ENCODE data around the gene EPN2.
"Not testable (repeated sequence)": the region's sequence is repeated elsewhere in the genome, so short reads cannot be mapped to it uniquely, and the experiment has no call there.

The EPN2 gene

GRCh38 chr17:19237139-19237388 is at the start of gene EPN2:
TSS of gene EPN2 (plus strand) at chr17:19237366. CDS start at chr17:19283120, 45,754 bp downstream.
- peak; percentile 75 for DNase-seq

- not testable (repeated sequence) for DNase-seq
Observed at GRCh38 chr17:19187883-19188869, 49.0 kb upstream of the EPN2 start.

GRCh38 chr17:19188870-19189708 is 48.1 kb upstream of the EPN2 start:
- not testable (repeated sequence) for DNase-seq

GRCh38 chr17:19189781-19190405 is 47.3 kb upstream of the EPN2 start:
- not testable (repeated sequence) for DNase-seq

- DNase-seq: not testable (repeated sequence)
Observed at GRCh38 chr17:19196382-19197204, 40.6 kb upstream of the EPN2 start.

- not testable (repeated sequence) for DNase-seq
Observed at GRCh38 chr17:19202448-19202847, 34.7 kb upstream of the EPN2 start.

DNA sequence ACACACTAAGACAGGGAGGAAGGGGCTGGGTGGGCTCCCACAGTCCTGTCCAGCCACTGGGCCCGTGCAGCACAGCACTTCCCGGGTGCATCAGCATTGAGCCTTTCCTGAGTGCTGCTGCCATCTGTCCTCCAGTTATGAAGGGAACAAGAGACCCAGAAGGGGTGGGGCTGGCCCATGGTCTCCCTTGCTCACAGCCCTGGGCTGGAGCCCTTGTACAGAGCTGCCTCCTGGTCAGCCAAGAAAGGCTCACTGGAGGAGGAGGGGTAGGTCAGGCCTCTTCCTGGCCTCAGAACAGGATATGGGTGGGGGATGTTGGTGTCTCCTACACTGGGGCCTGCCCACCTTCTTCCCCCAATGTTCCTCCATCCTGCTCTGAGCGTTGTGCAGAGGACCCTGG is 33.7 kb upstream of the EPN2 start:
- DNase-seq: not testable (repeated sequence)

- DNase-seq: not testable (repeated sequence)
Observed at GRCh38 chr17:19215074-19215860, 21.9 kb upstream of the EPN2 start.

DNA sequence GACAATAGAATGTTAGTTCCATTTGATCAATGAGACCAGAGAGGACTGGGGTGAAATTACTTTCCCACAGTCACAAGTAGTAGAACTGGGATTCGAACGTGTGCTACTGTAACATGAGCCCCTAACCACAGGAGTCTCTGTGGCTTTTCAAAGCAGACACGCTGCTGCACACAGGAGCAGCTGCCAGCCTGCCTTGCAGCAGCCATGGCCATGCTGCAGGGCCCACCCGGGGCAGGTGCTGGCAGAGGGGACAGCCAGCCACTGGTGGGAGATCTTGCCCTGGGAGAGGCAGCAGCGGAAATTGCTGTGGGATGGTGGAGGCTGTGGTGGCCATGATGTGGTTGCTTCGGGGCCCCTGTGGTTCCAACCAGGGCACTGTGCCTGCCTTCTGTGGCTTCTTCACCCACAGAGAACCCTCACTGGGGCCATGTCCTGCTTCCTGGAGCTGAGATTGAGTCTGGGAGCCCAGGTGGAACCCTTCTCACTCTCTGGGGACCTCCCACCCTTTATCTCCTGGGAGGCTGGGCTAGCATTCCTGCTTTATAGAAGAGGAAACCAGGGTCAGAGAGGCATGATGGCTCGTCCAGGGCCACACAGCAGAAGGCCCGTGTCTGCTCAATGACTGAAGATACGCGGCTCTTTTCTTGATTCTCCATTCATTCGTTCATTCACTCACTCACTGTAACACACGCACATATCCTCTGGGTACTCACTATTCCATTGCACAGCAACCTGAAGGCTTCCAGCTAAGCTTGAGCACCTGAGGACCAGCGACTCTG is 20.8 kb upstream of the EPN2 start:
- DNase-seq: not testable (repeated sequence)

DNA sequence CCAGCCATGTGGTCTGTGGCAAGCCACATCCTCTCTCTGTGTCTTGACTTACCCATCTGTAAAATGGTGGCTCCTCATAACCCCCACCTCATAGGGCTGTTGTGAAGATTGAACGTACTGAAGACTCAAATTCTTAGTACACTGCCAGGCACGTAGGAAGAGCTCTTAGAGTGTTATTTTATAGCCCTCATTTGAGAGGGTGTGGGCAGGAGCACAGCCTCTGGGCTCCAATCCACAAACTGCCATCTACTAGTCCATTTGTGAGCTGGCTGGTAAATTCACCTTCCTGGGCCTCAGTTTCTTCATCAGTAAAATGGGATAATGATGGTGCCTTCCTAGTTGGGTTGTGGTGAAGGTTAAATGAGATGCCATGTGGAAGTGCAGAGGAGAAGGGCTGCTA is 18.3 kb upstream of the EPN2 start:
- DNase-seq: not testable (repeated sequence)

GRCh38 chr17:19219384-19219783 is 17.8 kb upstream of the EPN2 start:
- not testable (repeated sequence) for DNase-seq

- DNase-seq: not testable (repeated sequence)
Observed at GRCh38 chr17:19220195-19220594, 17.0 kb upstream of the EPN2 start.

DNA sequence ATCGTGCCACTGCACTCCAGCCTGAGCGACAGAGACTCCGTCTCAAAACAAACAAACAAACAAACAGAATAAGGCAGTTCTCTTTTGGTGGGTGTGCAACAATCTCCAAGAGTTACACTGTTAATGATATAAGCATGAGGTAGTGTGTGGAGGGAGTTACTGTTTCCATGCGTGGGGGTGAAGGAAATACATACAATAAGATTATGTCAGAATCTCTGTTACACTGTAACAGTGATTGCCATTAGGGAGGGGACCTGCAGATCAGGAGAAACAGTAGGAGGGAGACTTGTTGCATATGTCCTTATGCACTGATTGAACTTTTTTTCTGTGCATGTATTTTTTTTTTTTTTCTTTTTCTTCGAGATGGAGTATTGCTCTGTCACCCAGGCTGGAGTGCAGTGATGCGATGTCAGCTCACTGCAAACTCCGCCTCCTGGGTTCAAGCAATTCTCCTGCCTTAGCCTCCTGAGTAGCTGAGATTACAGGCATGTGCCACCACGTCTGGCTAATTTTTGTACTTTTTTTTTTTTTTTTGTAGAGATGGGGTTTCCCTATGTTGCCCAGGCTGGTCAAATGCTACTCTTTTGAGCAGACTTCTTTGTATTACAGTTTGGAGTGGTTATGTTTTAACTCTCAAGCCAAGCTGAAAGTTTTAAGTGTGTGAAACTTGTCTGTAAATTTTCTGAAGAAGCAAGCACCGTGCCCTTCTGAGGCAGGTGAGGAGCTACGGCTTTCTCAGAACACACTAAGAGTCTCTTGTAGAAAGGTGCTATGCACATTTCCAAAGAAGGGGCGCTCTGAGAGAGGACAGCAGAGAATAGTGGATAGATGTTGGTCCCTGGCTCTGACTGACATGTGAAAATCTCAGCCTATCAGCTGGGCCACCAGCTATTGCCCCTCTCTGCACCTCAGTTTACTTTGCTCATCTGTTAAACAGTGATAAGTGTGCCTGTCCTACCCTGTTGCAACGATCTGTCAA is 10.3 kb upstream of the EPN2 start:
- not testable (repeated sequence) for DNase-seq

DNA sequence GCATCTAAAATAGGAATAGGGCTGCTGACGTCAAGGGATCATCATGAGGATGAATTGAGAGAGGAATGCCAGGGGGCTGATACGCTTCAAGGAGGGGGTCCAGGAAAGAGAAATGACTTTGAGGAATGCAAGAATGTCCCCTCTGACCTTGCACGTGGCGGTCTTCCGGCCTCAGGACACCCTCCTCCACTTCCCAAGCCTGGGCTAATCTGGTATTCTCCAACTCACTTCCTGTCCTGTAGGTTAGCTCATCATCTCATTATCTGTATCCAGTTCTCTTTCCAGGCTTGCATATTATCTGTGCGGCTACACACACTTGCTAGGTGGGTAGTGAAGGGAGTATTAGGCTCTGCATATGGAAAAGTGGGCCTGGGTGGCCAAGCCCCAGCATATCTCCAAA is 2.5 kb upstream of the EPN2 start:
- DNase-seq: not testable (repeated sequence)

DNA sequence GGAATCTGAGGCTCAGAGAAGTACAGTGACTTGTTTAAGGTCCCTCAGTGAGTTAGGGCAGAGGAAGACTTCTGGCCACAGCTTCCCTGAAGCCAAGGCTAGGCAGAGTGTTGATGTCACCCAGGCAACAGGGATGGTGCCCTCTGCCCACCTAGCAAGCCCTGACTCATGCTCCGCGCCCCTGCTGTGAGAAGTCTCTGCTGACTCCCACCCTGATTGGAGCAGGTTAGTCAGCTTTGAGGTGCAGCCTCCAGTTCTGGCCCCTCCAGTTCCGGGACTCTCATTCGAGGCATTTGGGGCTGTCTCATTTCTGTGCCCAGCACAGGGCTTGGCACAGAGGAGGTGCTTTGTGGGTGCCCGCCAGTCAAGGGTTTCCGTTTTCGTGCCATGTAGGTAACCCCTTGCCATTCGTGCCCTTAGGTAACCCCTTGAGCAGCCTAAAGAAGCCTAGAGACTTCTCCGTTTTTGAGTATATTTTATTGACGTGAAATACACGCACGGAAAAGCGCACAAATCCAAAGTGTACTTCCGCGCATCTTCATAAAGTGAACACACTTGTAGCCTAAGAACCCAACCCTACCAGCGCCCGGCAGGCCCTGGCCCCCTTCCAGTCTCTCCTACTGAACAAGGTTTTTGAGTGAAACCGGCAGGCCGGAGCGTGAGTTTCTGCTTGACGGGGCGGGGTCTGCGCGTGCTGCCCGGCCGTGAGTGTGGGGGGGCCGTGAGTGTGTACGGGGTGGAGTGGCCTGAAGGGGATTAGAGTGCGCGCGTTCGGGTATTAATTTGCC is 621 bp upstream of the EPN2 start:
- DNase-seq: not testable (repeated sequence)

DNA sequence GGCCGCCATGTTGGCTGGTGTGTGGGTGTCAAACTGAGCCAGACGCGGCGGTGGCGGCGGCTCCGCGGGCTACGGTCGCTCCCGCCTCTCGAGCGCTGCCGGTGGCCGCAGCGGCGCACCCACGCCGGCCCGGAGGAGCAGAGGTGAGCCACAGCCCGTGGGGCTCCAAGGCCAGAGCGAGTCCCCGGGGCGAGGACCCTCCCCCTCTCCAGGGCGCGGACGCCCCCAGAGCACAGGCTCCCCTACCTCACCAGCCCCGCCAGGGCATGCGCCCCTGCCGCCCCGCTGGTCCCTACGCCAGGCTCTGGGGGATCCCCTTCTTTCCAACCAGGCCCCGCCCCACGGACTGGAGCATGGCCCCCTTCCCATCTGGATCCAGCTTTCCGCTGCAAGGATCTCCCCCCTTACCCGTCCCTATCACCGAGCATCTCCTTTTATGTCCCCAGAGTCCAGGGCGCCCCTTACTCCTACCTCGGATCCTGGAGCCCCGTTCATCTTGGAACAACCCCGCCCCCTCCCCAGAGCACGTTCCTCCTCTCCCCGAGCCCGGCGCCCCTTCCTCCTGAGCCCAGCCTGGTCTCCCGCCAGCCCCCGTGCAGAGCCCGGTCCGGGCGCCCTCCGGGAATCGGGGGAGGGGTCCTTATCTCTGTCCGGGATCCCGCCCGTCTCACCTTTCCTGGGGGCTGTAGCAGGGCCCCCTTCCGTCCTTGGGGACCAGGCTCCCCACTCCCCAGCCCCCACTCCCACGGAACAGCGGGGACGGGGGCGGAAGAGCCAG is 412 bp downstream of the EPN2 start:
- peak; percentile 64 for DNase-seq

- no peak for DNase-seq
Observed at GRCh38 chr17:19238167-19238505, 970 bp downstream of the EPN2 start.

GRCh38 chr17:19239544-19239943 is 2.4 kb downstream of the EPN2 start:
- DNase-seq: no peak

All from left hindlimb (tissue), 1 donor.